Spleen (tissue), 7 donors: Measurements from ENCODE around the gene GBA3.

ENCODE experiments used
- CTCF ChIP-seq, 11 experiments: fragments of 200-600 bp in 7 of 11; fragments of 450-650 bp in 4 of 11; sonication (generic) in 4 of 11; IDR thresholded peaks in 8 of 11; conservative IDR thresholded peaks in 3 of 11; 1 replicate in 7 of 11; 2 replicates in 4 of 11; pipeline versions ENCODE4 v1.4.0 to v1.8.0; 2016 to 2021; ENCODE audit warnings: antibody characterized with exemption in 11 of 11, inconsistent platforms in 4 of 11, mild to moderate bottlenecking in 1 of 11
- POLR2AphosphoS5 ChIP-seq, 3 donors: sonication (generic); formaldehyde crosslinking; IDR thresholded peaks; one replicate each; pipeline ENCODE4 v1.5.1; 2017; ENCODE audit warnings: antibody characterized with exemption in 3 of 3
- donor health status: DM: no; HTN: no; CAD: no; lungs with moderate emphysema.
- donor health status: DM: no; HTN: no; CAD: no.
- donor health status: DM: no; HTN: no; CAD: no.

GRCh38 chr4:22668702-22669101 lies 24.0 kb upstream of the GBA3 start:
- no peak for TF ChIP-seq CTCF (IDR thresholded peaks at IDR 0.05 in 8 of 11, conservative IDR thresholded peaks at IDR 0.05 in 3 of 11)
- TF ChIP-seq POLR2AphosphoS5 (IDR thresholded peaks at IDR 0.05) = no peak
